GM19397 (cell line): Measurements from ENCODE around the gene OR10AD1.
"Not testable (repeated sequence)": the region's sequence is repeated elsewhere in the genome, so short reads cannot be mapped to it uniquely, and the experiment has no call there.

Experiments
- ATAC-seq: cut with Tn5 transposase; IDR thresholded peaks from one replicate; pipeline ENCODE4 v1.9.1; 2021; ENCODE audit warnings: mild to moderate bottlenecking, moderate library complexity; ENCODE audit not compliant: unreplicated experiment

The OR10AD1 gene

GRCh38 chr12:48163150-48163747, 39.8 kb downstream of the OR10AD1 start:
- ATAC-seq = no peak

- ATAC-seq = no peak
Observed at GRCh38 chr12:48160807-48161206, 42.3 kb downstream of the OR10AD1 start.

- ATAC-seq = no peak
Observed at GRCh38 chr12:48160046-48160445, 43.0 kb downstream of the OR10AD1 start.

- no peak for ATAC-seq
Observed at GRCh38 chr12:48157889-48158370, 45.2 kb downstream of the OR10AD1 start.

GRCh38 chr12:48157018-48157888, 45.8 kb downstream of the OR10AD1 start, which contains the start of gene ASB8:
Gene ASB8 (minus strand): TSS chr12:48157515. CDS start chr12:48153496, 4,019 bp downstream.
- peak; percentile 89 for ATAC-seq

- no peak for ATAC-seq
Observed at GRCh38 chr12:48156652-48157017, 46.5 kb downstream of the OR10AD1 start.

GRCh38 chr12:48155786-48156185, 47.3 kb downstream of the OR10AD1 start:
- ATAC-seq = not testable (repeated sequence)
